Epidermal melanocyte (primary cell): ENCODE measurements around the gene KDM8.

Experiments
- DNase-seq: peaks from one replicate; pipeline ENCODE4 v3.0.0; 2011; ENCODE audit warnings: low spot score; ENCODE audit not compliant: insufficient read length

Gene KDM8

DNA sequence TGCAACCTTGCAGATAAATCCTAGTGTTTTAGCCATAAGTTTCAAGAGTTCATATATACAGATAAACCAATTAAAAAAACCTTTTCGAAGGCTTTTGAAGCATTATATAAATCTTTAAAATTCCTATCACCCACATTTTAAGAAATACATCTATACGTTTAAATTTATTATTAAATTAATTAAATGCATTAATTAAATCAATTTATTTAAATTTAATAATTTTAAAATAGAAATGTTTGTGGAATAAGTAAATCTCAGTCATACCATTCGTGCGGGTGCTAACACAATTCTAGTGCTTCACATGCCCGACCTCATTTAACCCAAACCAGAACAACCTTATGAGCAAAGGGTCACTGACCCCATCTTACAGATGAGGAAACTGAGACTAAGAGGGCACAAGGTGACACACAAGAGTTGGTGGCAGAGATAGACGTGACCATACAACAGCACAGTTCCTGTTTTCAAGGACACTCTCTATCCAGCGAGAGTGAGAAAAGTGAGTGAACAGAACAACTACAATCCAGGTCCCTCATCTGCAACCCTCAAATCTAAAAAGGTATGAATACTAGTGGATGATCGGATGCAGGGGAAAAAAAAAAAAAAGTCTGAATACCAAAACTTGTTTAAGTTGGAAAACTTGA is 63.8 kb downstream of the KDM8 start:
- no peak for DNase-seq

GRCh38 chr16:27268376-27269299 is 65.3 kb downstream of the KDM8 start, which contains the start of gene NSMCE1:
Gene NSMCE1 (minus strand): TSS chr16:27268772. CDS start chr16:27257570, 11,202 bp downstream.
- peak; percentile 95 for DNase-seq

DNA sequence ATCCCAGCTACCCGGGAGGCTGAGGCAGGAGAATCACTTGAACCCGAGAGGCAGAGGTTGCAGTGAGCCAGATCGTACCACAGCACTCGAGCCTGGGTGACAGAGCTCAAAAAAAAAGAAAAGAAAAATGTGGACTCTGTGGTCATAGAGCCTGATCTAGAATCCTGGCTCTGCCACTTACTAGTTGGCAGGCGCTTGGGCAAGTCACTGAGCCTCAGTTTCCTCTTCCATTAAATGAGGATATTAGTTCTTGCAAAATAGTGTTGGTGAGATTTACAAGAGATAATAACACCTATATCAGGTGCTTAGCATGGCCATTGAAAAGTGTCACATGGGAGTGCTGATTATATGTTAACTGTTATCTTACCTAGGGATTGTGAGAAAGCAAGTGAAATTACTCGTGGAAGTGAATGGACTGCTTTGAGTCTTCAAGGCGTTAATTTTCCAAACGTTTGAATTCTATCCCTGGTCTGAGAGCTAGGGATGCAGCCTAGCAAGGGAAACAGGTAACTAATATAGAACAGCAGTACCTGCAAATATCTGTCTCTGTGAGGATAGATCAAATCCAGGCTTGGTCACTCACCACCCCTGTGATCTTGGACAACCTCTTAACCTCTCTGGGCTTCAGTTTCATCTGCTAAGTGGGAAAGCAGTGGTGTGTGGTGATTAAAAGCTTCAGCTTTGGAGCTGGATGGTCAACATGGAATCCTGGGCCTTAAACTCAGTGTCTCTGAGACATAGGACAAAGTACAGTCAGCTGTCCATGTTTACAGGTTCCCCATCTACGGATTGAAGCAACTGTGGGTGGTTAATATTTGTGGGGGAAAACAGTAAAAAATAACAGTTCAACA is 66.2 kb downstream of the KDM8 start:
- no peak for DNase-seq

DNA sequence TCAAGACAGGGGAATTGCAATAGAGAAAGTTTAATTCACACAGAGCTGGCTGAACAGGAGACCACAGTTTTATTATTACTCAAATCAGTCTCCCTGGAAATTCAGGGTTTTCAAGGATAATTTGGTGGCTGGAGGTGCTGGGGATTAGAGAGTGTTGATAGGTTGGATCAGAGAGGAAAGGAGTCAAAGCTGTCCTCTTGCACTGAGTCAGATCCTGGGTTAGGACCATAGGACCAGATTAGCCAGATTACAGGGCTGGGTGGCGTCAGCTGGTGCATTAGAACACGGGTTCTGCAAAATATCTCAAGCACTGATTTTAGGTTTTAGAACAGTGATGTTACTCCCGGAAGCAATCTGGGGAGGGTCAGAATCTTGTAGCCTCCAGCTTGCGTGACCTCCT is 67.0 kb downstream of the KDM8 start:
- no peak for DNase-seq
